ENCODE measurements around the gene HDAC4.

- TF ChIP-seq POLR2A (IDR thresholded peaks at IDR 0.05) = no peak
- TF ChIP-seq CTCF (IDR thresholded peaks at IDR 0.05) = no peak
- no peak for TF ChIP-seq EP300 (IDR thresholded peaks at IDR 0.05)
- no peak for TF ChIP-seq POLR2AphosphoS5 (IDR thresholded peaks at IDR 0.05)
Measured at GRCh38 chr2:239412905-239413603, 12.2 kb upstream of the HDAC4 start.
